K562 (cell line): Measurements from ENCODE around the gene CTDNEP1. TPM values are rescaled to one million over a fixed set of nuclear protein-coding genes. Genes with fewer than 3 reads are reported as not detected.

ENCODE experiments used
- FOXM1 ChIP-seq, 2 experiments: fragments of 450-650 bp in 1 of 2; sonication (generic) in 1 of 2; formaldehyde crosslinking in 1 of 2; IDR thresholded peaks; 2 replicates each; pipeline versions ENCODE4 v1.6.1 to v1.9.0; 2017 to 2022; ENCODE audit warnings: low read depth in 2 of 2, mild to moderate bottlenecking in 2 of 2, missing genetic modification reagents in 1 of 2, moderate library complexity in 1 of 2
- GABPA ChIP-seq: fragments of 200-800 bp; sonication (Bioruptor generic); conservative IDR thresholded peaks from 2 replicates; pipeline ENCODE4 v1.6.1; 2016; ENCODE audit warnings: low read depth, missing genetic modification characterization, missing compliant biosample characterization
- MEF2A ChIP-seq: IDR thresholded peaks from 2 replicates; pipeline ENCODE4 v1.6.1; 2011; ENCODE audit warnings: low read depth, mild to moderate bottlenecking, low read length, moderate library complexity; ENCODE audit not compliant: control insufficient read depth
- MTA1 ChIP-seq: fragments of 450-650 bp; IDR thresholded peaks from 2 replicates; pipeline ENCODE4 v1.6.1; 2017; ENCODE audit warnings: borderline replicate concordance
- NFYB ChIP-seq: IDR thresholded peaks from 2 replicates; pipeline ENCODE4 v1.6.1; 2011; ENCODE audit warnings: mild to moderate bottlenecking, moderate library complexity; ENCODE audit not compliant: insufficient read length; ENCODE audit errors: extremely low read depth
- RUNX1 ChIP-seq: sonication (generic); IDR thresholded peaks from 2 replicates; pipeline ENCODE4 v1.6.1; 2016; ENCODE audit warnings: antibody characterized with exemption, low read depth
- TGIF2 ChIP-seq: sonication (generic); formaldehyde crosslinking; IDR thresholded peaks from 2 replicates; pipeline ENCODE4 v1.8.1; 2022; ENCODE audit warnings: mild to moderate bottlenecking, missing genetic modification reagents, moderate library complexity
- ZNF717 ChIP-seq: fragments of 250-450 bp; sonication (Bioruptor Pico); IDR thresholded peaks from 2 replicates; pipeline ENCODE4 v1.5.0; 2021
- polyA plus RNA-seq, 8 experiments: library from polyadenylated mRNA; depleted of rRNA in 4 of 8; stranded (reverse) in 5 of 8; unstranded in 3 of 8; fragments of >200 nt; fragmentation: Nextera tagmentation in 2 of 8; fragmentation: Illumina TruSeq in 1 of 8; extraction: Ambion mirVana in 2 of 8; extraction: Trizol in 1 of 8; gene quantifications; 2 replicates each; pipeline versions ENCODE4 v1.2.1 to v1.2.3, GENCODE V29; 2011 to 2014; ENCODE audit warnings: inconsistent platforms in 1 of 8, missing spikeins in 1 of 8
- total RNA-seq, 7 experiments: library from RNA; depleted of rRNA in 6 of 7; stranded (reverse); fragments of >200 nt in 6 of 7; fragmentation: Illumina TruSeq in 2 of 7; extraction: Trizol in 2 of 7; gene quantifications; 2 replicates each; pipeline versions ENCODE4 v1.2.1 to v1.2.3, GENCODE V29; 2011 to 2021; ENCODE audit warnings: low replicate concordance in 1 of 7
- TF ChIP-seq, protein P1 (sequence below), 2 experiments: fragments of 450-650 bp; IDR thresholded peaks; 2 replicates each; pipeline ENCODE4 v1.6.1; 2018; ENCODE audit warnings: mild to moderate bottlenecking in 2 of 2, low read depth in 1 of 2; ENCODE audit not compliant: partially characterized antibody in 2 of 2

Gene CTDNEP1
- total and polyA plus RNA-seq, 9 of the 15 experiments (the other 6 are each of a cell fraction or from before 2014, with no cell fraction given): 10.7 to 150 (median 28.5) TPM

DNA sequence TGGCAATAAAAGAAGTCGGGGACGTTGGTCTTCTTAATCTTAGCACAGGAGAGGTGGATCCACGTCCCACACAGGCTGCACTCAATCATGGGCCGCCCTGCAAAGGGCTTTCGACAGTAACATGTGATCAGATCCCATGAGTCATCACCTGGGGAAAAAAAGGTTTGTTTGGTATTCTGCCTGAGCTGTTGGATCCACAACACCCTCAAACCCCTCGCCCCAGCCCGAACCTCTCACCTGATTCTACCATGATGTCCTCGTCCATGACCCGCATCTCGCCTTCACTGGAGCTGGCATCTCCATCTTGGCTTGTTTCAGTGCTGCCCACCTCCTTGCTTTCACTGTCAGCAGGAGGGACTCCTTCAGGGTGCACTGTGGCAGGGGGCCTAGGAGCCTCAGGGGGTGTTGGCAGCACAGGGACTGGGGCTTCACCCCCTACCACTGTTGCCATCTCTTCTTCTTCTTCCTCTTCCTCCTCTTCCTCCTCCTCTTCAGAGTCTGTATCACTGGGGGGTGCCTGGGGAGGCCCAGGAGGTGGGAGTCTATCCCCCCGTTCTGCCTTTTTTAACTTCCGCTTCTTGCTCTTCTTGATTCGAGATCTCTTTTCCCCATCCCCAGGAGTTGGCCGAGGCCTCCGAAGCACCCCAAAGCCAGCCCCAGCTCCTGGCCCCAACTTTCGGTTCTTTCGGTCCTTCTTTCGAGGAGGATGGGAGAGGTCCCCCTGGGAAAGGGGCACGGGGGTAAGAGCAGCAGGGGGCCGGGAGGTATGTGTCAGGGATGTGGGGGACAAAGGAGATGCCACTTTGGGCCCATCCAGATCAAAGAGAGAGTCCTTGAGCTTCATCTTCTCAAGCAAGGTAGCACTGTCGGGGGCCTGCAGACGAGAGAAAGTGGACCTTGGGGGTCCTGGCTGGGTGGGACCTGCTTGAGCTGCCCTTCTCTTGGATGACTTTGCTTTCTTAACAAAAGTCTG is 15.6 kb downstream of the CTDNEP1 start (continued):
- TF ChIP-seq, protein P1, sequence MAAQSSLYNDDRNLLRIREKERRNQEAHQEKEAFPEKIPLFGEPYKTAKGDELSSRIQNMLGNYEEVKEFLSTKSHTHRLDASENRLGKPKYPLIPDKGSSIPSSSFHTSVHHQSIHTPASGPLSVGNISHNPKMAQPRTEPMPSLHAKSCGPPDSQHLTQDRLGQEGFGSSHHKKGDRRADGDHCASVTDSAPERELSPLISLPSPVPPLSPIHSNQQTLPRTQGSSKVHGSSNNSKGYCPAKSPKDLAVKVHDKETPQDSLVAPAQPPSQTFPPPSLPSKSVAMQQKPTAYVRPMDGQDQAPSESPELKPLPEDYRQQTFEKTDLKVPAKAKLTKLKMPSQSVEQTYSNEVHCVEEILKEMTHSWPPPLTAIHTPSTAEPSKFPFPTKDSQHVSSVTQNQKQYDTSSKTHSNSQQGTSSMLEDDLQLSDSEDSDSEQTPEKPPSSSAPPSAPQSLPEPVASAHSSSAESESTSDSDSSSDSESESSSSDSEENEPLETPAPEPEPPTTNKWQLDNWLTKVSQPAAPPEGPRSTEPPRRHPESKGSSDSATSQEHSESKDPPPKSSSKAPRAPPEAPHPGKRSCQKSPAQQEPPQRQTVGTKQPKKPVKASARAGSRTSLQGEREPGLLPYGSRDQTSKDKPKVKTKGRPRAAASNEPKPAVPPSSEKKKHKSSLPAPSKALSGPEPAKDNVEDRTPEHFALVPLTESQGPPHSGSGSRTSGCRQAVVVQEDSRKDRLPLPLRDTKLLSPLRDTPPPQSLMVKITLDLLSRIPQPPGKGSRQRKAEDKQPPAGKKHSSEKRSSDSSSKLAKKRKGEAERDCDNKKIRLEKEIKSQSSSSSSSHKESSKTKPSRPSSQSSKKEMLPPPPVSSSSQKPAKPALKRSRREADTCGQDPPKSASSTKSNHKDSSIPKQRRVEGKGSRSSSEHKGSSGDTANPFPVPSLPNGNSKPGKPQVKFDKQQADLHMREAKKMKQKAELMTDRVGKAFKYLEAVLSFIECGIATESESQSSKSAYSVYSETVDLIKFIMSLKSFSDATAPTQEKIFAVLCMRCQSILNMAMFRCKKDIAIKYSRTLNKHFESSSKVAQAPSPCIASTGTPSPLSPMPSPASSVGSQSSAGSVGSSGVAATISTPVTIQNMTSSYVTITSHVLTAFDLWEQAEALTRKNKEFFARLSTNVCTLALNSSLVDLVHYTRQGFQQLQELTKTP (IDR thresholded peaks at IDR 0.05; ENCODE audit: low read depth in 1 of 2, partially characterized antibody in 2 of 2): no peak
- no peak for TF ChIP-seq FOXM1 (IDR thresholded peaks at IDR 0.05; ENCODE audit: low read depth)
- TF ChIP-seq FOXM1 (CRISPR knock-in tag; IDR thresholded peaks at IDR 0.05; ENCODE audit: low read depth): no peak
- TF ChIP-seq TGIF2 (CRISPR knock-in tag): no peak
- TF ChIP-seq MEF2A: no peak
- no peak for TF ChIP-seq MTA1
- TF ChIP-seq ZNF717: no peak
- TF ChIP-seq GABPA (tag): no peak
- no peak for TF ChIP-seq RUNX1
- TF ChIP-seq NFYB: no peak
